ENCODE data around the gene MAD1L1.

The MAD1L1 gene

GRCh38 chr7:2148189-2148588 is 84.6 kb downstream of the MAD1L1 start:
- Histone ChIP-seq H3K4me1 (ENCODE audit: control insufficient read depth in 1 of 2, insufficient read depth in 1 of 2, low read depth in 1 of 2, low read length in 1 of 2) (peaks cover 0 to 5% of the 10 kb centered on the region in 2 experiments), H3K4me3 (ENCODE audit: low read depth in 1 of 2, low read length in 1 of 2) (no peak overlapping the region), H3K36me3 (peaks cover 39% of the 10 kb centered on the region), H3K27ac (no peak overlapping the region), H3K27me3 (no peaks in the 10 kb centered on the region), H3K9me3 (no peaks in the 10 kb centered on the region)
- TF ChIP-seq CTCF (IDR thresholded peaks at IDR 0.05): no peak

DNA sequence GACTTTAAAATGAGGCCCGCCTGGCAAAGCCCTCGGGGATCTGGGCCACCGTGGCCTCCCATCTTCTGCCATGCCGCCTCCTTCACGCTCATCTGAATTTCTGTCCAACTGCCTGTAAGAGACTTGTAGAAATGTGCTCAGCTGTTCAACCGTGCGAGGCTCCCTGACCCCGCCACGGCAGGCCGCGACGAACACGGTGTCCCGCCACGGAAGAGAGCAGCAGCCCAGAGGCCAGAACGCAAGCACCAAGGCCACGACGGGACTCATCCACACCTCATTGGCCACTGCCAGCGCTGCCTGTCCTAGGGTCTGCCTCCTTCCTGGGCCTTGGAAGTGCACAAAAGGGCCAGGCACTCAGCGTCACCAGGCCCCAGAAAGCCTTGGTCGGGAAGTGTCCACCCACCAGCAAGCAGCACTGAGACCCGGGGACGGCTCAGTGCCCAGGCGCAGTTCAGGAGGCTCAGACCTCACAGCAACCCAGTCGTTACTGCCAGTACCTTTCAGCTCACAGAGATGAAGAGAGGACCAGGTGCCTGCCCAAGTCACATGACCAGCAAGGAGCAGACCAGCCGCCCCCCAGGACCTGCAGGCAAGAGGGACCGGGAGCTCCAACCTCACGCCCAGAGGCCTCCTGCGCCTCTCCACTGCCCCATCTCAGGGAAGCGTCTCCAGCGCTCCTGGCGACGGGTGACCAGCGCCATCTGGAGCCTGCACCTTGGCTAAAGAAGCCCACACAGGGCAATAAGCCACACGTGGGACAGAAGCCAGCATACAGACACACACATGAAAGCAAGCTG is 85.9 kb downstream of the MAD1L1 start:
- peaks cover 46% of the 10 kb centered on the region for H3K36me3 ChIP-seq

DNA sequence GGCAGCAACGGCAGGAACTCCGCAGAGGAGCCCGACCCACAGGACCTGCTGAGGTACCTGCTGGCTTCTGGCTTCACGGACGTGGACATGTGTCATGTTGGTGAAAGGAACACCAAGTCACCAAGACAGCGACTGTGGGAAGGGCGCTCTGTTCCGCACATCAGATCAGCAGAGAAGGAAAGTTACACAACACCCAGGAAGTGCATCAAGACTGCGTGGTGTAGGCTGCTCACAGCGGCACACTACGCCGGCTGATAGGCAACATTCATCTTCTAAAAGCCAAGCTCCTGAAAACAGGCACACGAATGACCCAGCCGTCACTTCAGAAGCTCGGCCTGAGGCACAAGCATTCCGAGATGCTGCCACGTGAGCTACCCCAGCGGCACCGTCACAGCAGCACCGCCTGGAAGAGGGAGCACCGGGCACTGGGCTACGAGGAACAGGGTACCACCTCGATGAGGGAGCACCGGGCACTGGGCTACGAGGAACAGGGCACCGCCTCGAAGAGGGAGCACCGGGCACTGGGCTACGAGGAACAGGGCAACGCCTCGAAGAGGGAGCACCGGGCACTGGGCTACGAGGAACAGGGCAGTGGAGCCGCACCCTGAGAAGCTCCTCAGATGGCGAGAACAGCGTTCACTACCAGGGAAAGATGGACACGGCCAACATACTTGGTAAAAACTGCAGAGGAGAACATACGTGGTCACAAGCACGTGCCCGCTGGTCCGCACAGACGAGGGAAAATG is 86.7 kb downstream of the MAD1L1 start:
- no peak overlapping the region for H3K4me3 ChIP-seq (ENCODE audit: low read depth in 1 of 2, low read length in 1 of 2)

More for the DNA sequence above, 85.9 kb downstream of the MAD1L1 start:
- Histone ChIP-seq H3K27ac (no peak overlapping the region), H3K4me3 (ENCODE audit: low read depth in 1 of 2, low read length in 1 of 2) (no peak overlapping the region), H3K4me1 (ENCODE audit: control insufficient read depth in 1 of 2, insufficient read depth in 1 of 2, low read depth in 1 of 2, low read length in 1 of 2) (peaks cover 0 to 5% of the 10 kb centered on the region in 2 experiments), H3K27me3 (no peaks in the 10 kb centered on the region), H3K9me3 (no peaks in the 10 kb centered on the region)
- TF ChIP-seq CTCF (IDR thresholded peaks at IDR 0.05): no peak

GRCh38 chr7:2144926-2145325 is 87.8 kb downstream of the MAD1L1 start:
- no peak overlapping the region for H3K27ac ChIP-seq
- TF ChIP-seq CTCF (IDR thresholded peaks at IDR 0.05): no peak
- no peak overlapping the region for H3K4me3 ChIP-seq (ENCODE audit: low read depth in 1 of 2, low read length in 1 of 2)
- no peaks in the 10 kb centered on the region for H3K9me3 ChIP-seq
- H3K27me3 ChIP-seq: no peaks in the 10 kb centered on the region
- peaks cover 46% of the 10 kb centered on the region for H3K36me3 ChIP-seq
- H3K4me1 ChIP-seq (ENCODE audit: control insufficient read depth in 1 of 2, insufficient read depth in 1 of 2, low read depth in 1 of 2, low read length in 1 of 2): peaks cover 0 to 5% of the 10 kb centered on the region in 2 experiments

More for the DNA sequence above, 86.7 kb downstream of the MAD1L1 start:
- H3K4me1 ChIP-seq (ENCODE audit: control insufficient read depth in 1 of 2, insufficient read depth in 1 of 2, low read depth in 1 of 2, low read length in 1 of 2): peaks cover 0 to 5% of the 10 kb centered on the region in 2 experiments
- H3K27ac ChIP-seq: no peak overlapping the region
- H3K36me3 ChIP-seq: peaks cover 46% of the 10 kb centered on the region
- no peak for TF ChIP-seq CTCF (IDR thresholded peaks at IDR 0.05)
- no peaks in the 10 kb centered on the region for H3K27me3 ChIP-seq
- no peaks in the 10 kb centered on the region for H3K9me3 ChIP-seq

DNA sequence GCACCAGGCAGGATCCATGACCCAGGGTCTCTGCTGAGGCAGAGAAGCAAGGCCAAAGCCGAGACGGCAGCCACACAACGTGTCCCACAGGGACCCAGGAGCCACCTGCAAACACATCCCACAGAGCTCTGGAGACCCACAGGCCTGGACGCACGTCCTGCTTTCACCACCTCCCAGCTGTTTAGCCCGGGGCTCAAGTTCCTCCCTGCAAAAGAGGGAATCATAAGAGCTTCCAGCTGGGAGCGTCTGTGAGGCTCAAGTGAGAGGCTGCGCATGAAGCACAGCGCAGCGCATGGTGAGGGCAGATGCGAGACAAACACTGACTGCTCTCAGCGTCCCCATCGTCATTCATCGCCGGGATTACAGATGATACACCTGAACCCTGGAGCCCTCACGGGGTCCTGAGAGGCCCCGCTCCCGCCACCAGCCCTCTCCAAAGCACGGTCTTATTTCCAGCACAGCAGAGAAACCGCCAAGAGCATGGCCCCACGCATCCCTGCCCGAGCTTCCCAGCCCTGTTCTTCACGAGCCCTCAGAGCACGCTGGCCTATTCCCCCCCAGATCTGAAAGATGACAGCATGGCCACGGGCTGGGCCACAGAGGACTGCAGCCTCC is 88.7 kb downstream of the MAD1L1 start:
- no peak for TF ChIP-seq CTCF (IDR thresholded peaks at IDR 0.05)

More for the DNA sequence above, 88.7 kb downstream of the MAD1L1 start:
- H3K27ac ChIP-seq: no peak overlapping the region
- no peaks in the 10 kb centered on the region for H3K27me3 ChIP-seq
- H3K4me1 ChIP-seq (ENCODE audit: control insufficient read depth in 1 of 2, insufficient read depth in 1 of 2, low read depth in 1 of 2, low read length in 1 of 2): peaks cover 0 to 5% of the 10 kb centered on the region in 2 experiments
- no peak overlapping the region for H3K4me3 ChIP-seq (ENCODE audit: low read depth in 1 of 2, low read length in 1 of 2)
- H3K36me3 ChIP-seq: peaks cover 45% of the 10 kb centered on the region
- H3K9me3 ChIP-seq: no peaks in the 10 kb centered on the region
